AG08396 (cell line): Measurements from ENCODE around the gene GRXCR2.
A peak's percentile ranks its signal among the peaks of the same experiment; 100 is the strongest.
"Not testable (repeated sequence)": the region's sequence is repeated elsewhere in the genome, so short reads cannot be mapped to it uniquely, and the experiment has no call there.

Experiments used
- DNase-seq: peaks from one replicate; pipeline ENCODE4 v3.0.0; 2012; ENCODE audit warnings: low spot score, mixed read lengths

GRXCR2 gene

GRCh38 chr5:145872914-145873313 is at the start of gene GRXCR2:
Gene GRXCR2 (minus strand): TSS chr5:145873014. CDS start chr5:145872968, 46 bp downstream.
- DNase-seq, result no peak

- no peak for DNase-seq
Measured at GRCh38 chr5:145922059-145922458, 49.2 kb upstream of the GRXCR2 start.

- DNase-seq, result no peak
Measured at GRCh38 chr5:145921211-145921610, 48.4 kb upstream of the GRXCR2 start.

- DNase-seq, result no peak
Measured at GRCh38 chr5:145920542-145921210, 47.9 kb upstream of the GRXCR2 start.

- DNase-seq, result no peak
Measured at GRCh38 chr5:145919413-145919812, 46.6 kb upstream of the GRXCR2 start.

- DNase-seq, result no peak
Measured at GRCh38 chr5:145918397-145918796, 45.6 kb upstream of the GRXCR2 start.

- DNase-seq, result no peak
Measured at GRCh38 chr5:145917288-145917687, 44.5 kb upstream of the GRXCR2 start.

GRCh38 chr5:145915970-145916638 is 43.3 kb upstream of the GRXCR2 start:
- DNase-seq, result no peak

- no peak for DNase-seq
Measured at GRCh38 chr5:145913701-145914100, 40.9 kb upstream of the GRXCR2 start.

- no peak for DNase-seq
Measured at GRCh38 chr5:145912594-145912993, 39.8 kb upstream of the GRXCR2 start.

- DNase-seq, result no peak
Measured at GRCh38 chr5:145912019-145912418, 39.2 kb upstream of the GRXCR2 start.

GRCh38 chr5:145911164-145911563 is 38.4 kb upstream of the GRXCR2 start:
- DNase-seq, result no peak

- no peak for DNase-seq
Measured at GRCh38 chr5:145908206-145908960, 35.6 kb upstream of the GRXCR2 start.

- no peak for DNase-seq
Measured at GRCh38 chr5:145906401-145906800, 33.6 kb upstream of the GRXCR2 start.

- DNase-seq, result no peak
Measured at GRCh38 chr5:145904743-145905142, 31.9 kb upstream of the GRXCR2 start.

- DNase-seq, result no peak
Measured at GRCh38 chr5:145903867-145904266, 31.1 kb upstream of the GRXCR2 start.

- DNase-seq, result no peak
Measured at GRCh38 chr5:145903113-145903512, 30.3 kb upstream of the GRXCR2 start.

- DNase-seq, result no peak
Measured at GRCh38 chr5:145902421-145902820, 29.6 kb upstream of the GRXCR2 start.

GRCh38 chr5:145898171-145898570 is 25.4 kb upstream of the GRXCR2 start:
- DNase-seq, result no peak

GRCh38 chr5:145891378-145891777 is 18.6 kb upstream of the GRXCR2 start:
- DNase-seq, result not testable (repeated sequence)

GRCh38 chr5:145889611-145890010 is 16.8 kb upstream of the GRXCR2 start:
- DNase-seq, result no peak

- DNase-seq, result peak; percentile 50
Measured at GRCh38 chr5:145887976-145888574, 15.3 kb upstream of the GRXCR2 start.

GRCh38 chr5:145887217-145887616 is 14.4 kb upstream of the GRXCR2 start:
- DNase-seq, result no peak
